GM19043 (cell line): ENCODE measurements around the gene RBSN.

Source experiments
- ATAC-seq: cut with Tn5 transposase; IDR thresholded peaks from one replicate; pipeline ENCODE4 v1.9.1; 2021; ENCODE audit warnings: low read depth; ENCODE audit not compliant: unreplicated experiment

RBSN gene

GRCh38 chr3:15102256-15102655 lies 3.3 kb upstream of the RBSN start:
- ATAC-seq: no peak

- peak; percentile 9 for ATAC-seq
Observed at GRCh38 chr3:15099364-15100098, 583 bp upstream of the RBSN start.

- no peak for ATAC-seq
Observed at GRCh38 chr3:15097891-15098290, 1.1 kb downstream of the RBSN start.

DNA sequence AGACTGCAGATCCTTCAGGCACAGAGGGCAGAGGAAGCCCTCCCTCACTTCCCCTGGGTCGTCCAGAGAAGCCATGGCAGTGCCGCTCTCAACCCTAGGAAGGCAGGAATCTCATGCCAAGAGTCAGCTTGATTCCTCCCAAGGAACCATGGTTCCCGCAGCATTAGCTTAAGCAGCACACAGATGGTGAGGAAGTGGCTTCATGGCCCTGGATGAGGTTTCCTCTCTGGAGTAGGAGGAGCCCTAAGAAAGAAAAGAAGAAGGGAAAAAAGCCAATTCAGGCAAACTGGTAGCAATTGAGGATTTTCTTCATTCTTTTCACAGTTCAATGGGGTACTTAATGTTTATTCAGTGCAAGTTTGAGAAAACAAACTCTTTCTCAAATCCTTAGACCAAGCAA lies 2.9 kb downstream of the RBSN start:
- no peak for ATAC-seq

DNA sequence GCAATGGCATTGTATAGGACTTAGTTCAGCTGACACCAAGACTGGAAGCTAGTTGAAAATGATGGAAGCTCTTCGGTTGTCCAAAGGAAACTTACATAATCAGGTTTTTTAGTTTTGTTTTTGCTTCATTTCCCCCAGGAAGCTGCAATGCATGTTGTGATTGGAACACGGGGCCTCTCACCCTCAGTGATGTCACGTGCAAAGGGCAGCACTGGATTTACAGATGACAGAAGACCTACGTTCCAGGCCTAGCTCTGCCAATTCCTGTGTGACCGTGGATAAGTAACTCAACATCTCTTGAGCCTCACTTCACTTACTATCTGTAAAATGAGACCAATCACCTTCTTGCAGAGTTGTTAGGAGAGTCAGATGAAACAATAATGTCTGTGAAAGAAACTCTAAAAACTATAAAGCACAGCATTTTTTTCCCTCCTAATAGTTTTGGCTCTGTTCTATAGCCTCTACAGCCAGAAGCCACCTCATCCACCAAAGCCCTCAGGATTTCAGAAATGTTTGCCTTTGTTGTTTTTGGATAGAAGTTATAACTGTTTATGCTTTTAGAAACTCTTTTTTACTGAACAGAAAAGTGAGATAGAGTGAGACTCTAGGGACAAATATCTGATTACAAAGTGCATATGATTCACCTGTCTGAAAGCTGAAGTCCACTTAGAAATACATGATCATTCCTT lies 4.6 kb downstream of the RBSN start:
- ATAC-seq: no peak

GRCh38 chr3:15092686-15093085 lies 6.3 kb downstream of the RBSN start:
- ATAC-seq: no peak

GRCh38 chr3:15091575-15091974 lies 7.4 kb downstream of the RBSN start:
- ATAC-seq: no peak

DNA sequence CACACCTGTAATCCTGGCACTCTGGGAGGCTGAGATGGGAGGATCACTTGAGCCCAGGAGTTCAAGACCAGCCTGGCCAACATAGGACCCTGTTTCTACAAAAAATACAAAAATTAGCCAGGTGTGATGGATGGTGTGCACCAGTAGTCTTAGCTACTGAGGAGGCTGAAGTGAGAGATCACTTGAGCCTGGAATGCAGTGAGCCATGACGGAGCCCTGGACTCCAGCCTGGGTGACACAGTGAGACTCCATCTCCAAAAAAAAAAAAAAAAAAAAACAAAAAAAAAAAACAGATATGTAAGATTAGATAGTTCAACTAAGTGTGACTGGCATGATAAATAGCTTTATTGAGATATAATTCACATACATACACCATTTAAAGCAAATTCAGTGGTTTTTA lies 9.7 kb downstream of the RBSN start:
- no peak for ATAC-seq

GRCh38 chr3:15086699-15087098 lies 12.2 kb downstream of the RBSN start:
- ATAC-seq: no peak

DNA sequence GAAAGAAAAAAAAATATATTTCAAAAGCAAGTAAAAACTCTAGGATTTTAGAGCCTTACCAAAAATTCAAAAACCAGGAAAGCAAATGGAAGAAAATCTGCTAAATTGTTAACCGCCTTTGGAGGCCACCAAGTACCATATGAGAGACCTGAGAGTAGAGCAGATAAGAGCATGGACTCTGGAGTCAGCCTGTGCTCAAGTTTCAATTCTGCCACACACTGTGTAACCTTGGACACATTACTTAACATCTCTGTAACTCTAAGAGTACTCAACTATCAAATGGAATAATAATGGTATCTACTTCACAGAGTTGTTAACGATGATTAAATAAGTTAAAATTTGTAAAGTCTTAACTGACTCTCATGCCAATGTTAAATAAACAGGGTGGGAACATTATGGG lies 12.7 kb downstream of the RBSN start:
- no peak for ATAC-seq

DNA sequence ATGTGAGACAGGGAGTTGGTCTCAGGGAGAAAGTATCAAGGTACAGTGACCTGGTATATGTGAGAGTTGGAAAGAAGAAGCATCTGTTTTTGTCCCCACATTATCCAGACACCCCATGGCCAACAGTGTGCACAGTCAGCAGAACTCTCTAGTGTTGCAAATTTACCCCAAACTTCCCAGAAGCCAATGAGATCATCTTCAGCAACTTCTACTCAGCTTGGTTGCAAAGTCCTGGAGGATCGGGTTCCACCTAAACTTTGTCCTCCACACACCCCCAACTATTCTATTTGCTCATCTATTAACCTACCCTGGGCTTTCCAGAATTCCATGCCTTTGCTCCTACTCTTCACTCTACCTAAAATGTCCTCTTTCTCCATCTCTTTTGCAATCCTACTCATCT lies 15.7 kb downstream of the RBSN start:
- ATAC-seq: no peak

- ATAC-seq: no peak
Observed at GRCh38 chr3:15081960-15082664, 16.8 kb downstream of the RBSN start.

- no peak for ATAC-seq
Observed at GRCh38 chr3:15079091-15079490, 19.9 kb downstream of the RBSN start.

- no peak for ATAC-seq
Observed at GRCh38 chr3:15074500-15074899, 24.4 kb downstream of the RBSN start.

DNA sequence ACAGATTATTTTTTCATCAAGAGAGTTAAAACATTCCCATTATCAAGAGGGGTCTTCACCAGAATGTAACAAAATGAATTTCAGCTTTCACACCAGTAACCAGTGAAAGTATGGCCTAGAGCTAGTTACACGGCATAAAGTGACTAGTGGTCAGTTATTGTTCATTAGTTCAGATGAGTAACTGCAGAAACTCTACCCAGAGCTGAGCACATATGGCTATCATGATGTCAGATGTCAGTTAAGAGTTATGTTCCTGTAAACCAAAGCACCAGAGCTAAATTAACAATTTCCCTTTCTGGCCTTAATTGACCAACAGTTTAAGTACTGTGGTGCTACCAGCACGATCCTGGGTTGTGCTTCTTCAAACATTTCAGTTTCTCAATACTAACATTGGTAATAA lies 27.2 kb downstream of the RBSN start:
- ATAC-seq: no peak

DNA sequence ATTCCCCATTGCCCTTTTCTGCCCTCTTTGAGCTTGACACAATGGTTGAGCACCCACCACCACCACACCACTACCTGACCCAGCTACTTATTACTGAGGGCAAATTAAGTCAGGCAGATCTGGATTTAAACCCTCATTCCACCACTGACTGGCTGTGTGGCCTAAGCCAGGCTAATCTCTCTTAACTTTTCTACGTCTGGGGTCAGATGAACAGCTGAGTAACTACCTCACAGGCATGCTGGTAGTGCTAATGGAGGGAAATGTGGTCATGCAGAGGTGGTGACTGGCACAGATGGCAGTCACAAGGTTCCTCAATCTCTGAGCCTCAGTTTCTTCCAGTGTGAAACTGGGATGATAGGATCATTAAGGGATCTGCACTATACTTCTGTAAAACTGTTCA lies 29.5 kb downstream of the RBSN start:
- ATAC-seq: no peak

DNA sequence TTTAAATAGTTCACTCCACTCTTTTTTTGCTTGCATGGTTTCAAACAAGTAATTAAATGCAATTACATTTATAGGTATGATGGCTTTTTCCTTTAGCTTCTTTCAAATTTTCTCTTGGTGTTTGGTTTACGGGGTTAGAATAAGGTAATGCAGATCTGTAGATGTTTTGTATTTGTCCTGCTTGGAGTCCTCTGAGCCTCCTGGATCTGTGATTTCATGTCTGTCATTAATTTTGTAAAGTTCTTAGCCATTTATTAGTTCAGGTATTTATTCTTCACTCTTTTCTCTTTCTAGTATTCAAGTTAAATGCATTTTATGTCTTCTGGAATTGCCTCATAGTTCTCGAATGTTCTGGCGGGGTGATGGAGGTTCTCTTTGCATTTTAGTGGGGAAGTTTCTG lies 32.5 kb downstream of the RBSN start:
- ATAC-seq: no peak

- no peak for ATAC-seq
Observed at GRCh38 chr3:15065550-15066007, 33.4 kb downstream of the RBSN start.

DNA sequence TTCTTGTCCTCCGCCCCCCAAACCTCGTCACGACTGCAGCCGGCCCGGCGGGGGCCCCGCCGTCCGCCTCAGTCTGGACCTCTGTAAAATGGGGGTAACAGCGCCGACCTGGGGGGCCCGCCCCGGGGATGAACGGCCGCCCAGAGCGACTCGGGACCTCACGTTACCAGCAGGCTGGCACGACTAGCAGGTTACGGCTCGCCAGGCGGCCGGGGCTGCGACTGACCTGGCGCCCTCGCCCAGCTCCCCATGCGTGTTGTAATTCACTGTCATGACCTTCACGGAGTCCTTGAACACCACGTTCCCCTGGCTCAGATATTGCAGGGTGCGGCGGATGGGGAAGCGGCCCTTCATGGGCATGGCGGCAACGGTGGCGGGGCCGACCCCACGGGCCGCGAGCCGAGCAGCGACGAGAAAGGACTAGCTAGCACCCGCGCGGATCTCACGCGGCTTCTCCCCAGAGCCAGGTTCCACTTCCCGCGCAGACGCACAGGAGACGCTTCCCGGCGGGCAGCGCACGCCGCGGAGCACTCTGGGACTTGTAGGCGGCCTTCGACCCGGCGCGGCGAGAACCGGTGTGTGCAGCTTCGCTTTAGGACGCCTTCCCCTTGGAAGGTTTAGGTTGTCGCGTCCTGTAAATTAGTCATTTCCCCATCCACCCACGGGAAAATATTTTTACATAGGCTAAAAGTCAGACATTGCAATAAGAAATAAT lies 34.0 kb downstream of the RBSN start, which contains the start of gene MRPS25:
Gene MRPS25, minus strand, starts transcription at position 481 of the 715 bp plus-strand sequence. Its CDS starts 121 bp downstream, at position 360.
- peak; percentile 97 for ATAC-seq

DNA sequence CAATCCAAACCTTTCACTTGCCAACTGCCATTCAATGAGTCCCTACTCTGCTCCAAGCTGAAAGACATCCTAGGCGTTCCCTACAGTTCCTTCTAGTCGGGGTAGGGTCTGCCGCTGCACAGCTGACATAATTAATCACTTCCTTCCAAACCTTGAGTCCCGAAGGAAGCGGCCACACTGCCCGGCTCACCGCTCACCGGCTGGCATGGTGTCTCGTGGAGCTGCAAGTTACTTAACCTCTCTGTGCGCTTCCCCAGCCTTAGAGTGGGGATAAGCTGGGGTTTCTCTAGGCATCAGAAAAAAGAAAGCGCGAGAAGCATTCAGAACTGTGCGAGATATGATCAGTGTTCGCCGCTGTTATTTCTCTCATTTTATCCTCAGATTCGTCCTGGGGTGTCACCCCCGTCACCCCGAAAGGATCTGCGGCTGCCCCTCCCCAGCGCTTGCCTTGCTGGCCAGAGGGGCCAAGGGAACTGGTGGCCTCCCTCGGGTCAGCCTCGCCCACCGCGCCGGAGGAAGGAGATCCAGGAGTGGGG lies 34.6 kb downstream of the RBSN start:
- ATAC-seq: peak; percentile 28
